Measurements from ENCODE around the gene BPIFB2.

DNA sequence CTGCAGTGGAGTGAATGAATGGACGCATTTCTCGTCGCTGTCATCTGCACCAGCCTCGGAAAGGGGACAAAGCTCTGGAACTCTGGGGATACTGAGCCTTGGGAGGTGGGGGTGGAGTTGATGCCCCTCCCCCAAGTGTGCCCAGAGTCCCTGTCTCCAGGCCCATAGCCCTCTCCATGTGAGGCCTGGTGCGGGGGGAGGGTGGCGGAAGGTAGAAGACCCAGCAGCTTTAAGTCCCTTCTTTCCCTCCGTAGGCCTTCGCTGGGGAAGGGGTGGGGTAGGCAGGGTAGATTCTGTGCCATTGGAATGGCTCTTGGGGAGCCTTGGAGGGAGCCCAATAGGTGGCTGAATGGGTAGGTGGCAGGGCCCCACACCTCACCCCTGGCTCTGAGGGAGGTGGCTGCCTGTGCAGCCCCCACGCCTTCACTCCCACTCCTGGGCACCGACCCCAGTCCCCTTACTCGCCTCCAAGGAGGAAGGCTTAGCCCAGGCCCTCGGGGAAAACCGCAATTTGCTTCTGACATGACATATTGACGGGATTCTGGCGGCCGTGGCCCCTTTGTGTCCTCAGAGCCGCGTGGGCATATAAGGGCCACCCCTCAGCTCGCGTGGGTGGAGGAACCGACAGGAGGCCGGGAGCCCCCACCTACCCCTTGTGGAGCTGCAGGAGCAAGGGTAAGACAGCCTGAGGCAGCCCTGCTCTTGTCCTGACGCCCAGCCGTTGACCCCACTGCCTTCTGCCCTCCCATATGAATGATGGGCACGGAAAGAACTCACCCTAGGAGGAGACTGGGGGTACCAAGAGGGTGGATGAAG lies 46.0 kb downstream of the BPIFB2 start, which contains the start of gene BPIFB3:
- TF ChIP-seq POLR2AphosphoS5 (IDR thresholded peaks at IDR 0.05; ENCODE audit: insufficient read depth, low read depth, low read length) (no peak), POLR2A (IDR thresholded peaks at IDR 0.05; ENCODE audit: low read depth, low read length) (no peak), FOS (IDR thresholded peaks at IDR 0.05; ENCODE audit: borderline replicate concordance, insufficient read depth, low read length) (no peak), EZH2 (IDR thresholded peaks at IDR 0.05; ENCODE audit: borderline replicate concordance, low read depth, low read length, severe bottlenecking) (no peak), JUN (IDR thresholded peaks at IDR 0.05; ENCODE audit: borderline replicate concordance, insufficient read depth, insufficient read length, low read depth) (no peak), MYC (IDR thresholded peaks at IDR 0.05; ENCODE audit: low read depth, low read length) (no peak)
- TF ChIP-seq, protein P1, sequence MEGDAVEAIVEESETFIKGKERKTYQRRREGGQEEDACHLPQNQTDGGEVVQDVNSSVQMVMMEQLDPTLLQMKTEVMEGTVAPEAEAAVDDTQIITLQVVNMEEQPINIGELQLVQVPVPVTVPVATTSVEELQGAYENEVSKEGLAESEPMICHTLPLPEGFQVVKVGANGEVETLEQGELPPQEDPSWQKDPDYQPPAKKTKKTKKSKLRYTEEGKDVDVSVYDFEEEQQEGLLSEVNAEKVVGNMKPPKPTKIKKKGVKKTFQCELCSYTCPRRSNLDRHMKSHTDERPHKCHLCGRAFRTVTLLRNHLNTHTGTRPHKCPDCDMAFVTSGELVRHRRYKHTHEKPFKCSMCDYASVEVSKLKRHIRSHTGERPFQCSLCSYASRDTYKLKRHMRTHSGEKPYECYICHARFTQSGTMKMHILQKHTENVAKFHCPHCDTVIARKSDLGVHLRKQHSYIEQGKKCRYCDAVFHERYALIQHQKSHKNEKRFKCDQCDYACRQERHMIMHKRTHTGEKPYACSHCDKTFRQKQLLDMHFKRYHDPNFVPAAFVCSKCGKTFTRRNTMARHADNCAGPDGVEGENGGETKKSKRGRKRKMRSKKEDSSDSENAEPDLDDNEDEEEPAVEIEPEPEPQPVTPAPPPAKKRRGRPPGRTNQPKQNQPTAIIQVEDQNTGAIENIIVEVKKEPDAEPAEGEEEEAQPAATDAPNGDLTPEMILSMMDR (IDR thresholded peaks at IDR 0.05; ENCODE audit: extremely low read depth in 1 of 2, insufficient read depth in 1 of 2, low read depth in 1 of 2, low read length in 2 of 2), result no peak

Data from endothelial cell of umbilical vein (primary cell).